Prostate gland (tissue), 2 donors: Measurements from ENCODE around the gene VPS18.

Experiments
- CTCF ChIP-seq, 4 experiments: fragments of 200-600 bp in 2 of 4; fragments of 450-650 bp in 2 of 4; sonication (generic) in 2 of 4; IDR thresholded peaks; 1 replicate in 3 of 4; 2 replicates in 1 of 4; pipeline ENCODE4 v1.5.1; 2016 to 2019; ENCODE audit warnings: antibody characterized with exemption in 4 of 4, mild to moderate bottlenecking in 2 of 4, moderate library complexity in 2 of 4
- POLR2A ChIP-seq: fragments of 450-650 bp; IDR thresholded peaks from one replicate; pipeline ENCODE4 v1.6.1; 2016; ENCODE audit warnings: antibody characterized with exemption, mild to moderate bottlenecking

GRCh38 chr15:40869686-40870085 lies 24.6 kb upstream of the VPS18 start:
- TF ChIP-seq CTCF (IDR thresholded peaks at IDR 0.05) (no peak), POLR2A (no peak)
